NCI-H1092 treated with DMSO at 0.1 percent for 48 hours (cell line): Measurements from ENCODE around the gene MYDGF.

Experiments used
- DNase-seq: peaks from one replicate; lab custom pipeline; 2025; lab: John Stamatoyannopoulos, UW

MYDGF gene

DNA sequence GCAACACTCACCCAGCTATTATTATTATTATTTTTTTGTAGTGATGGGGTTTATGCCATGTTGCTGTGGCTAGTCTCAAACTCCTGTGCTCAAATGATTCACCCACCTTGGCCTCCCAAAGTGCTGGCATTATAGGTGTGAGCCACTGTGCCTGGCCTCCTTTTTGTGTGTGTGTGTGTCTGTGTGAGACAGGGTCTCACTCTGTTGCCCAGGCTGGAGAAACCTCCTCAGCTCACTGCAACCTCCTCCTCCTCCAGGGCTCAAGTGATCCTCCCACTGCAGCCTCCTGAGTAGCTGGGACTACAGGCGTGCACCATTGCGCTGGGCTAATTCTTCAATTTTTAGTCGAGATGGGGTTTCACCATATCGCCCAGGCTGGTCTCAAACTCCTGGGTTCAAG, 3.6 kb upstream of the MYDGF start:
- DNase-seq = no peak

DNA sequence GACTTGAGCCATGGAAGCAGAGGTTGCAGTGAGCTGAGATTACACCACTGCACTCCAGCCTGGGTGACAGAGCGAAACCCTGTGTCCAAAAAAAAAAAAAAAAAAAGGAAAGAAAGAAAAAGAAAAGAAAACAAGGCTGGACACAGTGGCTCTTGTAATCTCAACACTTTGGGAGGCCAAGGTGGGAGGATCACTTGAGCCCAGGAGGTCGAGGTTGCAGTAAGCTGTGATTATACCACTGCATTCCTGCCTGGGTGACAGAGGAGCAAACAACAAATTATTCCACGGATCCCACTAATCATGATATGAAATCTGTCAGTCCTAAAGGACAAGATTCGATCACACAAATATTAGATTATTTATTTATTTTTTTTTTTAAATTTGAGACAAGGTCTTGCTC, 3.1 kb upstream of the MYDGF start:
- no peak for DNase-seq

DNA sequence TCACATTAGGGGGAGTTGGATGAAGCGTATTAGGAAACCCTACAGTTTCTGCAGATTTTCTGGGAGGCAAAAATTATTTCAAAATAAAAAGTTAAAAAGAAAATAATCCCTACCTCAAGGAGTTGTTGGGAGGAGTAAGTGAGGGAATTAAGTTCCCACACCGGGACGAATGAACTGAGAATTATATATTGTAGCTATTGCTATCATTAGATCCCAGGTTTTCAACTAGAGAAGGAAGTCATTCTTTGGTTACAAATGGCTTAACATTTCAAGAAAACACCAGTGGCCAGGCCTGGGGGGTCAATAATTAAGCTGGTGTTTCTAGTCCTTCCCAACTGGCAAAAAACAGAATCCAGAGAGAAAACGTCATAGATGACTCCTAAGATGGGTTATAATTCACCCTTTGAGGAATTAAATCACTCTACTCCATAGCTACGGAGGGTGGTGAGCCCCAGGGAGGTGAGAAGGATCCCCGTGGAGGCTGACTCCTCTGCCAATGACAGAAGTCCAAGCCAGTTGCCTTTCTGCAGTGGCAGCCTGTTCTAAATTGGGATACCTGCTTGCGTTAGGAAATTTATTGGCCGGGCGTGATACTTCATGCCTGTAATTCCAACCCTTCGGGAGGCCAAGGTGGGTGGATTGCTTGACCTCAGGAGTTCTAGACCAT, 1.2 kb upstream of the MYDGF start:
- DNase-seq = no peak

DNA sequence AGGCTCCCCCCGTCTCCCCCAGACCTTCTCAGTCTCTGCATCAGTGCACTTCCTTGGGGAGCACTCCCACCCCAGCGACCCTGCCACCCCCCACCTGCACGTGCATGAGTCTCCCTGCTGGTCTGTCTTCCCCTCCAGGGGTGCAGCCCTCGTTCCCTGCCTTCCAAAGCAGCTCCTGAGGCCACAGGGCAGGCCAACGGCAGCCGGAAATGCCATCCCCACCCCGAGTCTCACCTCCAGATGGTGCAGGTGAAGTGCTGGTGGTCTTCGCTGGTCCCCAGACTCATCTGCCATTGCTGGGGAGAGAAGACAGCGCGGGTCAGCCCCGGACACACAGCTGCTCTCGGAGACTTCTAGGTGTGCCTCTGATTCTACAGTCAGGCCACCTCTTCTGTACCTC, 5.5 kb downstream of the MYDGF start:
- no peak for DNase-seq

DNA sequence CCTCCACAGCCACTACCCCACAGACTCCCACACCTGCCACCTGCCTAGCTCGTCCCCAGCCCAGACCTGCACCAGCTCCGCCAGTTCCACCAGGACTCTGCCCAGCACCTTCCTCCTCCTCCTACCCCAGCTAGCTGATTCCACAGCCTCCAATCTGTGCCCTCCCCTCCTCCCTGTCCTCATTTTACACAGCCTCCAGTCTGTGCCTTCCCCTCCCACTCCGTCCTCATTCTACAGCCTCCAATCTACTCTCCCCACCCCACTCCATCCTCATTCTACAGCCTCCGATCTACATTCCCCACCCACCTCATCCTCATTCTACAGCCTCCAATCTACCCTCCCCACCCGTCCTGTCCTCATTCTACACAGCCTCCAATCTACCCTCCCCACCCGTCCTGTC, 7.3 kb downstream of the MYDGF start:
- no peak for DNase-seq

DNA sequence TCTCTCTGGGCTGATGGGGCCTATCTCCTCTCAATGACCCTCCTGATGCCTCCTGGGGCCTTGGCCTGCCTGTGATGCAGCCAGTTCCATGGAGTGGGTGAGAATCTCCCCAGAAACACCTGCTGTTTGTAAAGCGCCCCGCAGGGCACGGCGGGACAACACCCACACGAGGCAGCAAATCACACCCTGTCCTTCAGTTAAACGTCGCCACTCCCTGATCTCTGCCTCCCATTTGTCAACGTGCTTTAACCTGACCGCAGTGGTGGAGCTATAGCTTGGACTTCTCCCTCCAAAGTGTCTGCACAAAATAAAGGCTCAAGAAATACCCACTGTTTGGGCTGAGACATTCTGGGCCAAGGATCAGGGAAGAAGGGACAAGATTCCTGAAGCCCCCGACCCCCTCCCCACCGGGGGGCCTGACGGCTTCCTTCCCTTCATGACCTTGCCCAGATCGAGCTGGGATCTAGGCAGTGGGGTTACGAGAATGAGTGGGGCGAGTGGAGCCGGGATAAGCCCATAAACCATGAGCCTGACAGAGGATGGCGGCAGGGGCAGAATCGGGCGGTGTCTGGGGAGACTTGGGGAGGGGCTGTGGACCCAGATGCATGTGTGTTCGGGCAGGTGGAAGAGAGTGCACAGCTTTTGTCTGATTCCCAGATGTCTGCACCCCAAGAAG, 8.0 kb downstream of the MYDGF start:
- DNase-seq = no peak

DNA sequence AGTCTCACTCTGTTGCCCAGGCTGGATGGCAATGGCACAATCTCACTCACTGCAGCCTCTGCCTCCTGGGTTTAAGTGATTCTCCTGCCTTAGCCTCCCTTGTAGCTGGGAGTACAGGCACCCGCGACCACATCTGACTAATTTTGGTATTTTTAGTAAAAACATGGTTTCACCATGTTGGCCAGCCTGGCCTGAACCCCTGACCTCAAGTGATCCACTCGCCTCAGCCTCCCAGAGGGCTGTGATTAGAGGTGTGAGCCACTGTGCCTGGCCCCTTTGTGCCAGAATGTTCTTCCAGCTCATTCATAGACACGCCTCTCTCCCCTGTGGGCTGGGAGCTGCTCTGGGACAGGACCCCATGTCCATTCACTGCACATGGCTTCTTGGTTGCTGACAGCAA, 9.1 kb downstream of the MYDGF start:
- DNase-seq = no peak

DNA sequence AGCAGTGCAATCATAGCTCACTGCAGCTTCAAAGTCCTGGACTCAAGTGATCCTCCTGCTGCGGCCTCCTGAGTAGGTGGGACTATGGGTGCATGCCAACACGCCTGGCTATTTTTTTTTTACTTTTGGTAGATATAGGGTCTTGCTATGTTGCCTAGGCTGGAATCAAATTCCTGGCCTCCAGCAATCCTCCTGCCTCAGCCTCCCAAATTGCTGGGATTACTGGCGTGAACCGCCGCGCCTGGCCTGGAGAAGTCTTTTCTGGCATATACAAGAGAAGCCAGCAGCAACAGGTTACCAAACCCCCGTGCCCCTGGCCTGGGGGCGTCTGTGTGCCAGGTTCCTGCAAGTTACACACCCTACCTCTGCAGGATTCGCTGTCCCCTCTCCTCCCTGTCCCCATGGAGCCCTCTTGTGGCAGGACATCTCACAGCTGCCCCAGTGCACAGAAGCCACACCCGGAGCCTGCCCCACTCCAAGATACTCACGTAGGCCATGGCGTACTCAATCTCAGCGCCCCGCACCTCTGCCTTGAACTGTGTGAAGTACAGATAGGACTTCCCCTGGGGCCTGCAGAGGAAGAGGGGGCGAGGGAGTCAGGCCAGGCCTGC, 9.9 kb downstream of the MYDGF start:
- no peak for DNase-seq

DNA sequence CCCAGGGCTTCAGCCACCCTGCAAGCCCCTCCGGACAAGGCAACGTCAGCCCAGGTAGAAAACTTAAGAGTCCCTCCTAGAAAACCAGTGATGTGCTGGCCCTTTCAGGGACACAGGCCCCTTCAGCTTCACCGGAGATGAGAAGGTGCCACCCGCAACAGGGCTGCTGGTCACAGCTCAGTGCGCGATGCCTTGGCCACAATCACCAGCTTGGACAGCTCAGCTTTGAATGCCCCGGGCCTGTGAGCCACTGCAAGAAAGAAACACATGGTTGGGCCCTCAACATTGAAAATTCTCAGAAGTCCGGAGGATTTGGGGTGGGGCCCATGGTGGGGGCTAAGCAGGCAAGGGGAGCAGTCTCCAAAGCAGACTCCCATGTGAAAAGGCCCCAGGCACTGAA, 12.3 kb downstream of the MYDGF start:
- DNase-seq = no peak

DNA sequence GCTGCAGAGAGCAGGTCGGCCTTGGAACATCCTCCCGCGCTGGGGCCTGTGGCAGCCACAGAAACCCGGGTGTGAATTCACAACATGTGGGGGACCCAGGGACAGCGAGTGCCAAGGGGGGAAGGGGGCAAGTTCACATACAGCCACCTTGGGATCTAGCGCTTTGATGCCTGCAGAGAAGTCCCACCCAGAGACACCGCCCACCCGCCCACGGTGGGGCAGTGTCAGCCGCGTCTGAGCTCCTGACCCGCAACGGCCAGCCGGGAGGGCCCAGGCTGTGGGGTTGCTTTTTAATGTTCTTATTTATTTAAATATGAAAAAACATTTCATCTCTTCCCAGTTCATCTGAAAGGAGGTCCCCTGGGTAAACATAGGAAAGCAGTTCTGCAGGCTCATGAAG, 12.9 kb downstream of the MYDGF start:
- no peak for DNase-seq

DNA sequence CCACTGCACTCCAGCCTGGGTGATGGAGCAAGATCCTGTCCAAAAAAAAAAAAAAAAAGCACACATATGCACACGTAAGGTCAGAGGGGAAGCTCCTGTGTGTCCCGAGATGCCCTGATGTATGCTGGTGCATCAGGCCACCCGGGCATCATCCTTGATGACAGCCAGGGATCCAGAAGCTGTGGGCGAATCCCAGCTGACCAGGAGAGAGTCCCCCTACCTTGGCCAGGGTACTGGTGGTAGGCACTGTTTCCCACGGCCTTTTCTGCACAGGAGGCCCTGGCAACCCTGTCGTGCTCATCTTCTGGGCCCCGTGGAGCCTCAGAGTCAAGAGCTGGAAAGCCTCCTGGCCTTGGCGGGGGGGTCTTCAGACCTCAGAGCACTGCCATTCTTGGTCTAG, 14.0 kb downstream of the MYDGF start:
- DNase-seq = no peak

DNA sequence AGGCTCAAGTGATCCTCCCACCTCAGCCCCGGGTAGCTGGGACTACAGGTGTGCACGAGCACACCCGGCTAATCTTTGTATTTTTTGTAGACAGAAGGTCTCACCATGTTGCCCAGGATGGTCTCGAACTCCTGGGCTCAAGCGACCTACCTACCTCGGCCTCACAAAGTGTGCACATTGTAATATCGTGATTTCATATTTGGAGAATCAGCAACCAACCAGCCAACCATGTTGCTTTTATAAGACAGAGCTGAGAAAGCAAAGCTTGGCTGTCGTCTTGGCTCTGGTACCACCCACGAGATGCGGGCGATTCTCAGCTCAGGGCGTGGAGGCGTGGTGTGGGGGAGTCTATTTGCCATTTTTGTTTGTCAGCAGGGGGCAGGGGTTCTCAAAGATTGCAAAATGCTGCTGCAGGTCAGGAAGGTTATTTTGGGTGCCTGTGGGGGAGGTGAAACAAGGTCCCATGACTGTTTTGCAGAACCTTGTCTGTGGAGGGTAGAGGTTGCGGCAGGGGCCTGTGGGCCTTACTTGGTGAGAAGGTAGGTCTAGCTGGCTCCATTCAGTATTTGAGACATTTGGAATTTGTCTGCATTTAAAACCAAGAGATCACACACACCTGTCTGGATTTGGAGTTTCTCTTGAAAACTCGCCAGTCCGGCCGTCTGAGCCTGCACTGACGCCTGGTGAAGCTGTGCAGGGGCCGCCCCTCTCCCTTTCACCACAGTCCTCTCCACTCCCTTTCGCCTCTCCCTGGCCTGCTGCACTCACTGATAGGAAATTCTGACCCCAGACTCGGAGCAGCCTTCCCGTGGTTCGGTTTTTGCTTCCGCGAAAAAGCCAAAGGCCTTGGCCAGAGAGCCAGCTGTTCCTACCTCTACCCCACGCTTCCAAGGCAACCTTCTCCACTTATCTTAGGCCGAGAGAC, 15.4 kb downstream of the MYDGF start:
- no peak for DNase-seq

DNA sequence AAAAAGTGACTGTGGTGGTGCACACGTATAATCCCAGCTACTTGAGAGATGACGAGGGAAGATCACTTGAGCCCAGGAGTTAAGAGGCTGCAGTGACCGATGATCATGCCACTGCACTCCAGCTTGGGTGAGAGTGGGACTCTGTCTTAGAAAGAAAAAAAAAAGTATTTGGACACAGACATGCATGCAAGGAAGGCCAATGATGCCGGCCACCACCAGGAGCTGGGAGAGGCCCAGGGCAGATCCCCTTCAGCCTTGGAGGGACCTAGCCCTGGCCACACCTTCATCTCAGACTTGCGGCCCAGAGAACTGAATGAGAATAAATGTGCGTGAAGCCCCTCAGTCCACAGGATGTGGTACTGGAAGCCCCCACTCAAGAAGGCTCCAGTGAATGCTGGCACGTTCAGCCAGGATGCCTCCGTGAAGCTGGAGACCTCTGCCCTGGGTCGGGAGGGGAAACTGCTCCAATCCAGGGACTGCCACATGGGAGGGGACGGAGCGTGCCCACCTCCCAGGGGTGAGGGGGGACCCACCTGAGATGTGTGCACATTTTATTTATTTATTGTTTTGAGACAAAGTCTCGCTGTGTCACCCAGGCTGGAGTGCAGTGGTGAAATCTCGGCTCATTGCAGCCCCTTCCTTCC, 16.2 kb downstream of the MYDGF start:
- DNase-seq = no peak

DNA sequence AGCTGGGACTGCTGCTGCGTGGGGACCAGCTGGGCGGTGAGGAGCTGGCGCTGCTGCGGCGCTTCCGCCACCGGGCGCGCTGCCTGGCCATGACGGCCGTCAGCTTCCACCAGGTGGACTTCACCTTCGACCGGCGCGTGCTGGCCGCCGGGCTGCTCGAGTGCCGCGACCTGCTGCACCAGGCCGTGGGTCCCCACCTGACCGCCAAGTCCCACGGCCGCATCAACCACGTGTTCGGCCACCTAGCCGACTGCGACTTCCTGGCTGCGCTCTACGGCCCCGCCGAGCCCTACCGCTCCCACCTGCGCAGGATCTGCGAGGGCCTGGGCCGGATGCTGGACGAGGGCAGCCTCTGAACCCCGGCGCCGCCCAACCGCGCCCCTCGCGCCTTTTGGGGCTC, 18.1 kb downstream of the MYDGF start:
- no peak for DNase-seq

DNA sequence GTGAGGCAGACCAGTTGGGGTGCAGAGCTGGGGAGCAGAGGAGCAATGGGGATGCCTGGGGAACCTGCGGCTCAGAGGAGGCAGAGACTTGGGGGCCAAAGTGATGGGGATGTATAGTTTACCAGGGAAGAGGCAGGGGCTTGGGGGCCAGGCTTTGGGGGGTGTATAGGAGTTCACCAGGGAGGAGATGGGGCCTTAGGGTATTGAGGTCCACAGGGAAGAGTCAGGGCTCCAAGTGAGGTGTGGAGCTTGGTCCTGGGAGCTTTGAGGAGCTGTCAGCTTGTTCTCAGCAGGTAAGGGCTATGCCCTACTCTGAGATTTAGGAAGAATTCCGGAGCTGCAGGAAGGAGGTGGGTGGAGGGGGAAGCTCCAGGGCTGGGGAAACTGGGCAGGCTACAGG, 20.0 kb downstream of the MYDGF start:
- no peak for DNase-seq

DNA sequence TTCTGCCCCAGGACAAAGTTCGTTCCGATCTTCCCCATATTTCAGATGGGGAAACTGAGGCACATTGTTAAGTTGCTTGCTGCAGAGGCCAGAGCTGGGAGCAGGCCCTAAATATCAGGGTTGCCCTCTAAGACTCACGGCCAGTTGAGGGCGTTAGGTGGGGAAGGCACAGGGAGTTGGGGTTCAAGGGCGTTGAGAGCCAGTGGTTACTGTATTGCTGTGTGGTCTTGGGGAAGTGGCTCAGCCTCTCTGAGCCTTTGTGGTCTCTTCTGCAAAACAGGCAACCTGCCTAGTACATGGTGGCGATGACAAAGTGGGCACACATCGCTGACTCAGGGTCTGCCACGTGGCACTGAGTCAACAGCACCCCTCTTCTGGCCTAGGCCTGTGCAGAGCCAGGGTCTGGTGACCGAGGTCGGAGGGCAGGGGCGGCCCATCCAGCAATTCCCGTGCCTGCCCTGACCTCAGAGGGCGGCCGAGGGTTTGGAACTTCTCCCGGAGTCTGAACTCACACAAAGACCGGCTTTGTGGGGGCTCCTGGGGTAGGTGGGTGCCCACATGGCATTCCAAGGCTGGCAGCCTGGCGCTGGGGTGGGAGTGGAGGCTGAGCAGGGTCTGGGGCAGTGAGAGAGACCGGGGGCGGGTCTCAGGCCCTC, 20.6 kb downstream of the MYDGF start:
- no peak for DNase-seq

DNA sequence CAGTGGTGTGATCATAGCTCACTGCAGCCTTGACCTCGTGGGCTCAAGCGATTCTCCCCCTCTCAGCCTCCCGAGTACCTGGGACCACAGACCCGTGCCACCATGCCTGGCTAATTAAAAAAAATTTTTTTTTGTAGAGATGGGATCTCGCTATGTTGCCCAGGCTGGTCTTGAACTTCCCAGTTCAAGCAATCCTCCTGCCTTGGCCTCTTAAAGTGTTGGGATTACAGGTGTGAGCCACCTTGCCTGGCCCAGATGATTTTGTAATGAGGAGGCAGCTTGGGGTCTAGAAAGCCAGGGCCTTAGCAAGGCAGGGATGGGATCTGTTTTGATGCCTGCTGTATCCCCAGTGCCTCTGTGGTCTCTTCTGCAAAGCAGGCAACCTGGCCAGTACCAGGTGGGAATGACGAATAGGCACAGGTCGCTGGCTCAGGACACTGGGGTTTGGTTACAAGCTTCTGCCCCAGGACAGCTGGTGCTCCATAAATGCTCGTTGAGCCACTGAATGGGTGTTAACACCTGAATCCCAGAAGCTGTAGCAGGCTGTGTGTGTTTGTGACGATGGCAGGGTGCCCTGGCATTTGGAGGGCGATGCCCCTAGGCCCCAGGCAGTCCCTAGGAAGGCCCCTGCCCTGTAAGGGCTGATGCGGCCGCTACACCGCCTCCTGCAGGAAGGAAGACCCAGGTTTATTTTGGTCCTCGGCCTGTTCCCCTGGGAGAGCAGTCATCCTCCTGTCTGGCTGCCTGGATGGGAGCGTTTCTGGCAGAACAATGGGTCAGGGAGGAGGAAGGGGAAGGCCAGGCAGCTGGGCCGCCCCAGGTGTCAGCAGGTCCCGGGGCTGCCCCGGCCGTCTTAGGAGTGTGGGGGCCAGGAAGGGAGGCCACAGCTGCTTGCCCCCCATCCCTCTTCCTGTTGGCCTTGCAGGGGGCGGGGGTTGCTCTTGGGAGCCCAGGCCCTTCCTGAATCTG, 22.2 kb downstream of the MYDGF start:
- no peak for DNase-seq

DNA sequence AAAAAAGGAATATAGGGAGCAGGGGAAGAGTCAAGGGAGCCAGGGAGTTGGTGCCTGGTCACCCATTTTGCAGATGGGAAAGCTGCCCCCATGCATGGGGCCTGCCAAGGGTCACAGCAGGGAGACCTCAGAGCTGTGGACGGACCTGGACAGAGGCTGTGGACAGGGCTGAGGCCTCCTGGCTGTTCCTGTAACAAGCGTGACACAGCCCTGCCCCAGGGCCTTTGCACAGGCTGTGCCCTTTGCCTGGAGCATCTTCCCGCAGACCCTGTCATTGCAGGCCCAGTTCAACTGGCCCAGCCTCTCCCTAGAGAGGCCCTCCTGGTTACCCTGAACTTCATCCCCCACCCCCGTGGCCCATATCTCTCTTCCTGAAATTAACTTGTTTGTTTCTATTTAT, 24.4 kb downstream of the MYDGF start:
- no peak for DNase-seq

DNA sequence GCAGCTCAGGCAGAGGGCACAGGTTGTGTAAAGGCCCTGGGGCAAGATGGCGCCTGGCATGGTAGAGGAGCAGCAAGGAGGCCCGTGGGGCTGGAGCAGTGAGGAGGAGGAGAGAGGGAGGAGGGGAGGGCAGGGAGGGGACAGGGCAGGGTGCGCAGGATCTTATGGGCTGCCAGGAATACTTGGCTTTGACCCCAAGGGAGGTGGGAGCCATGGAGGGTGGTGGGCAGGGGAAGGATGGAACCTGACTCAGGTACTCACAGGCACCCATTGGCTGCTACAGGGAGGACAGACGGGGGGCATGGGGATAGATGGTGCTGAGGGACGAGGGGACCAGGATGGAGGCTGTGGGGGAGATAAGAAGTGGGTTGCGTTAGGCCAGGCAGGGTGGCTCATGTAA, 27.5 kb downstream of the MYDGF start:
- no peak for DNase-seq

DNA sequence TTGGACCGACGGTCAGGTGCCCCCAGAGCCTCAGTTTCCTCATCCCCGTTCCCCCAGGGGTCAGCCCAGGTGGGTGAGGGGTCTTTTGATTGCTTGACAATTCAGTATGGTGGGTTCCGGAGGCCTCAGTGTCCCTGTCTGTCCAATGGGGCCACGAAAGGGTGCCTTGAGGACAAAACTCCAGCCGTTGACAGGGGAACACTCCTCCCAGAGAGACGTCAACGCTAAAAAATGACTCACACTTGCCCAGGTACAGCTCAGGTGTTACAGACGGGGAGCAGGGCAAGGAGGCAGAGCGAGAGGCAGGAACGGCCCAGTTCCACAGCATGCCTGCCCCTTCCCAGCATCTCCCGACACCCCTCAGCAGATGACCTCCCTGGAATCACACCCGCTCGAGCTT, 29.0 kb downstream of the MYDGF start:
- DNase-seq = no peak
